Myocyte (in vitro differentiated cells): ENCODE results near the gene VWA5A. TPM values are rescaled to one million over a fixed set of nuclear protein-coding genes. Genes with fewer than 3 reads are reported as not detected.
"Not testable (repeated sequence)": the region's sequence is repeated elsewhere in the genome, so short reads cannot be mapped to it uniquely, and the experiment has no call there.

ENCODE experiments used
- DNase-seq: peaks from one replicate; pipeline ENCODE4 v3.0.0-alpha.2; 2012; ENCODE audit warnings: low read depth
- total RNA-seq: library from RNA; depleted of rRNA; stranded (reverse); fragments of >200 nt; gene quantifications from 2 replicates; pipeline ENCODE4 v1.2.3, GENCODE V29; 2014

Gene VWA5A
- total RNA-seq, 1 donor from 2014 or later, result 44.1 TPM

GRCh38 chr11:124090996-124091395, 24.3 kb upstream of the VWA5A start:
- DNase-seq, result no peak

DNA sequence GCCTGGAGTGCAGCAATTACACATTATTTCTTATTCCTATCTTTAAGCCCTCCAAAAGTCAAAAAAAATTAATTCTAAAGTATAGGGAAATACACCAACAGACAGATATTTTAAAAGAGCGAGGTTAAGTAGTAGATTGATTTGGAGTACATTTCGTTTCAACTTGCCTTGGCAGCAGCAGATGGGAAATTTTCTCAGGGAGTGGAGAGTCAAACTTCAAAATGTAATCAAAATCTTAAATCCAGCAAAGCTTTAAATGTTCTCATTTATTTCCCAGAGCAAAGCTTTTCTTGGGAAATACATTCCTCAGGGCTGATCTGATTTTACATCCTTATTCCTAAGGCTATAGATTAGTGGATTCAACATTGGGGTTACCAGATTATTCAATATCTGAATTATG, 21.9 kb upstream of the VWA5A start:
- DNase-seq, result no peak

DNA sequence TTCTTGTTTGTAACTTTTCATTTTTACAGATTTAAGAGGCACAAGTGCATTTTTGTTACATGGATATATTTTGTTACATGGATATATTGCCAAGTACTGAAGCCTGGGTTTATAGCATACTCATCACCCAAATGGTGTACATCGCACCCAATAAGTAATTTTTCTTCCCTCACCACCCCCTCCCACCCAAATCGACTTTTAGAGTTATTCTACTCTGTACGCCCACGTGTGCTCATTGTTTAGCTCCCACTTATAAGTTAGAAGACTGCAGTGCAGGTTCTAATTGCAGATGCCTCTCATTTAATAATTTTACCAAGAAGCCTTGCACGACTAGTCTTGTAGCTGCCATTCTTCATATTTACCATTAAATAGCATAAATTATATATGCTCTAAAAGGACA, 20.5 kb upstream of the VWA5A start:
- no peak for DNase-seq

DNA sequence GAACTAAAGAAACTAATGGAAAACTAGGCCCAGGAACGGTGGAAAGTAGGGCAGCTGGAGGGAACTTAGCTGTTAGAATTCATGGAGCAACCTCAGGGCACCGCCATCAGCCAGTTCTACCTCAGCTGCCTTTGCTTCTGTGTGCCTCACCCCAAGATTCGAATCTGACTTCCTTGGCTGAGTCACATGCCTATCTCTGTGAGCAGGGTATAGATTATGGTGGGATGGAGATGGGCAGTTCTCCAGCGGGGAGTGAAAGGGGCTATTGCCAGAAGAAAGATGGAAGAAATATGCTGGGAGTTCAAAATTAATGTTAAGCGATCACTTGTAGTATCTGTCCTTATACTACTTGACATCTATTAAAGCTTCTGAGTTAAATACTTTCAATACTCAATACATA, 18.9 kb upstream of the VWA5A start:
- DNase-seq, result no peak

DNA sequence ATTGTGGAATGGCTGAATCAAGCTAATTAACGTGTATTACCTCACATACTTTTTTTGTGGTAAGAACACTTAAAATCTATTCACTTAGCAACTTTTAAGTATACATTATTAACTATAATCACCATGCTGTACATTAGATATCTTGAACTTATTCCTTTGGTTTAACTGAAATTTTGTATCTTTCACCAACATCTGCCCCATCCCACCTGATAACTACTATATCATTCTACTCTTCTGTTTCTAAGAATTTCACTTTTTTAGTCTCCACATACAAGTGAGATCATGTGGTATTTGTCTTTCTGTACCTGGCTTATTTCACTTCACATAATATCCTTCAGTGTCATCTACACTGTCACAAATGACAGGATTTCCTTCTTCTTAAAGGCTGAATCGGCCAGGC, 17.1 kb upstream of the VWA5A start:
- no peak for DNase-seq

GRCh38 chr11:124101737-124102136, 13.5 kb upstream of the VWA5A start:
- DNase-seq, result no peak

DNA sequence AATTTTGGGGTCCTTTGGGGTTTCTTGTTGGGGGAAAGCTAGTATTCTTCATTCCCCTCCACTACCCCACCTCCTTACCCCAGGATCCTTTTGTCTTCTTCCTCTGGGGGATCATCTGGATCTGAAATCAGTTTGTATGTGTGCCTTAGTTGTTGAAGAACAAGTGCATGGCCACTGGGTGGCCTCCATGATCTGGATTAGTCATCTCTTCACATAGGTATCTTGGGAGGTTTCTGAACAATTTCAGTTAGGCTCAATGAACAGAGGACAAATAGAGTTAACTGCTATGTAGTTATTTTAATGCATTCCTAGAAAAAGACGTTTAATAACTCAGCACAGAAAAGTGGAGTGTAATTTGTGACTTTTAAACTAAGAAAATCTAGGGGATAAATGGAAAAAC, 7.1 kb upstream of the VWA5A start:
- peak; percentile 44 for DNase-seq

- no peak for DNase-seq
Observed at GRCh38 chr11:124109377-124109776, 5.9 kb upstream of the VWA5A start.

DNA sequence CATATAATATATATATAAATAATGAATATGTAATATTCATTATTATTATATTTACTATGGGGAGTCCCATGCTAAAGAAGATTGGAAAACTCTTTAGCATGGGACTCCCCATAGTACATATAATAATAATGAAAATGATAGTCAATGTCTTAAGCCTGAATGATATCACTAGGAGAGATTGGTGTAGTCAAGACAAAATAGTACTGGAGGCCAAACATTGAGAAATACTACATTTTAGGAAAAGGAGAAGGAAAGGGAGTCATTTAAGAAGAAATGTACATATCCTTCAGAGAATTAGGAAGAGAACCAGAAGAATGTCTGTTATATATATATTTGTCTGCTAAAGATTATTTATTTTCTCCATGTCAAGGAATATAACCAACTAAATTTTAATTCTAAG, 5.0 kb upstream of the VWA5A start:
- no peak for DNase-seq

- DNase-seq, result peak; percentile 72
Observed at GRCh38 chr11:124113890-124114289, 1.4 kb upstream of the VWA5A start.

GRCh38 chr11:124115782-124116616, 749 bp downstream of the VWA5A start:
- DNase-seq, result peak; percentile 22

DNA sequence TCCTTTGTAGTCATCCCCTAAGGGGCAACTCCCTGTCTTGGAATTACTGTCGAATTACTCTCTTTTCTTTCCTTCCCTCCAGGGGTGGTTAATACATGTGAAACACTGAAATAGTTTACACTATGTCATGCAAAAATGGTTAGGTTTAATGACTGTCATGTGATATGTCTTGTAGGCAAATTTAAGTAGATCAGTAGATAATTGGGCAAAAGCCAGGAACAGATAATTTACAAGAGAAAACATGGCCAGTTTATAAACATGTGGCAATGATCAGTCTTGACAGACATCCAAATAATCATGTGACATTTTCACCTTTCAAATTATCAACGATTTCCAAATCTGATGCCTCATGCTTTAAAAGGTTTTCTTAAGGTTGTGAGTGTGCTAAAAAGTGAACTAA, 3.9 kb downstream of the VWA5A start:
- DNase-seq, result no peak

DNA sequence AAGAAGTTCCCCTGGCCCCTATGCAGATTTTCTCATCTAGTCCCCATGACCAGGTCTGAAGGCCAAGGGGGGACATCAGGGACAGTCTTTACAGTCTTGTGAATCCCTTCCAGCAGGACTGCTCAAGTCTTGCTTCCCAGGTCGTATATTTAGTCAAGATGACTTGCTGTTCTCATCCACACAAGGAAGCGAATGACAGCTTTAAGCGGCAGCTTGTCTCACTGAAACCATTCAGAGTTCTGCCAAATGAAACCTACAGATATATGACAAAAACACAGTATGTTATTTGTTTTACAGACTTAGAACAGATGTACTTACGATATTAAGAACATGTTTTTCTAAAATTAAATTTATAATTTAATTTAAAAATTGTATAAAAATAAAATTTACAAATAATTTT, 5.6 kb downstream of the VWA5A start:
- DNase-seq, result no peak

DNA sequence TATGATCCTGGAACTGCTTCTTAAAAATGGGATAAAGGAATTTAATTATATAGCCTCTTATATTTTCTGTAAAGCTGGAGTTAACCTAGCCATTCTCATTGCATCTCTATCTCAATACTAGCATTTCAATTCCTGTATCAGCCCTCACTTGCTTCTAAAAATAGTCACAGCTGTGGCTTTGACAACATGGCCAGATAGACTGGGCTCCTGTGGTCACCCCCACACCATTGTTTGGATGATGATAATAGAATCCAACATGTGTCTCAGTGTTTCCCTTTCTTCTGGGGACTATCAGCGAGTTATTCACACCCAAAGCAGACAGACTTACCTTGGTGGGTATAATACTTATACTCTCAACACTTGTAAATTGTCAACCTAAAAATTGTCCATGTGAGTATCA, 6.9 kb downstream of the VWA5A start:
- DNase-seq, result peak; percentile 89

DNA sequence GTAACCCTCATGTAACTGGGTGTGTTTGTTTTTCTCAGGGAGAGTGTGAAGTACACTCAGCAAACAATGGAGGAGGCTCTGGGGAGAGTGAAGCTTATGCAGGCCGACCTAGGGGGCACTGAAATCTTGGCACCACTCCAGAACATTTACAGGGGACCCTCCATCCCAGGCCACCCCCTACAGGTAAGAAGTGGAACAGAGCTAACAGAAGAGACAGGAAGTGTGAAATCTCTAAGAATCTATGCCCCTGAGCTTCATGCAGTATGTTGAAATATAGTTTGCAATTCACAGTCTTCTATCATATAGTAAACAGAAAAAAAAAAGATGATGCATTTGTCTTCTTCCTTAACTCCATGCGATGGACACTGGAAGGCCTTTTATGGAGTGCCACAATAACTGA, 8.4 kb downstream of the VWA5A start:
- no peak for DNase-seq

DNA sequence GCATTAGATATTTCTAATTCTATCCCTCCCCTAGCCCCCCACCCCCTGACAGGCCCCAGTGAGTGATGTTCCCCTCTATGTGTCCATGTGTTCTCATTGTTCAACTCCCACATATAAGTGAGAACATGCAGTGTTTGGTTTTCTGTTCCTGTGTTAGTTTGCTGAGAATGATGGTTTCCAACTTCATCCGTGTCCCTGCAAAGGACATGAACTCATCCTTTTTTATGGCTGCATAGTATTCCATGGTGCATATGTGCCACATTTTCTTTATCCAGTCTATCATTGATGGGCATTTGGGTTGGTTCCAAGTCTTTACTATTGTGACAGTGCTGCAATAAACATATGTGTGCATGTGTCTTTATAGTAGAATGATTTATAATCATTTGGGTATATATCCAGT, 11.9 kb downstream of the VWA5A start:
- DNase-seq, result not testable (repeated sequence)

GRCh38 chr11:124143034-124143433, 27.8 kb downstream of the VWA5A start:
- DNase-seq, result no peak

- no peak for DNase-seq
Observed at GRCh38 chr11:124147951-124148350, 32.7 kb downstream of the VWA5A start.

GRCh38 chr11:124150684-124151083, 35.4 kb downstream of the VWA5A start:
- DNase-seq, result no peak

DNA sequence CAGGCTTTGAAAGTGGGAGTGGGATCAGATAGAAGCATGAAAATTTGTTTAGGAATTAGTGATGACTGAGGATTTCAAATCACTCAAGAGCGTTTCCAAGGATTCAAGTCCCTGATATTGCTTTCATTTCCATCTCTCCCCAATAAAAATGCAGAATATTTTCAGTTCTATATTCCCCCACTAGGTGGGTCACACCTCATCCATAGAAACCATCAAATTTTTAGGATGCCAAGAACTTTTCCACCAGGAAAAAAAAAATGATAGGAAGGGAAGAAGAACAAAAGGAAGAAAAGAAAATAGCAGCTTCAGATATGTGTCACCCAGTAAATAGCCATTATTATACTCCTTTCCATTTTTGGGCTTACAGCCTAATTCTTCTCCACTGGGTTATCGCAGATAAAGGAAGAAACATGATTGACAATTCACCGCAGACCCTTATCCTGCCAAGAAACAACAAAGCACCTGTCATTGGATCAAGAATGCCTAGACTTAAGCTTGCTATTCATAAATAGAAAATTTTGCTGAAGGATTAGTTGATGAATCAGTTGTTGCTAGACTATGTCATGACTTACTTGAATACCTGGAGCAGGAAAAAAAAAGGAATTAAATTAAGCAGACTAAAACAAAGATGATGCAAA, 37.6 kb downstream of the VWA5A start:
- peak; percentile 31 for DNase-seq

DNA sequence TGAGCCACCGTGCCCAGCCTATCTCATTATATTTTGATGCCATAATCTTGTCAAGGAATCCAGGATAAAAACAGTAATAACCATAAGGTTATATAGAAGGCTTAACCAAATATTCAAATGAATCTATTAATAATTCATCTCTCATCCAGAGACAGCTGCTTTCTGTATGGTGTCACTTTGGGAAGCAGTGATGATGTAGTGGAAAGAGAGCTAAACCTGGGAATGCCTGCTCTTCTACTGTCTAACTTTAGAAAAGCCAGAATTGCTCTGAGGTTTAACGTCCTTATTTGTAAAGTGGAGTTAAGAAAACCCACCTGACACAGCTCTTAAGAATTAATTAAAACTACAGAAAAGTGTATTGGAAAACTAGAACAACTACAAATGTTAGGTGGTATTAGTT, 38.6 kb downstream of the VWA5A start:
- DNase-seq, result peak; percentile 72

DNA sequence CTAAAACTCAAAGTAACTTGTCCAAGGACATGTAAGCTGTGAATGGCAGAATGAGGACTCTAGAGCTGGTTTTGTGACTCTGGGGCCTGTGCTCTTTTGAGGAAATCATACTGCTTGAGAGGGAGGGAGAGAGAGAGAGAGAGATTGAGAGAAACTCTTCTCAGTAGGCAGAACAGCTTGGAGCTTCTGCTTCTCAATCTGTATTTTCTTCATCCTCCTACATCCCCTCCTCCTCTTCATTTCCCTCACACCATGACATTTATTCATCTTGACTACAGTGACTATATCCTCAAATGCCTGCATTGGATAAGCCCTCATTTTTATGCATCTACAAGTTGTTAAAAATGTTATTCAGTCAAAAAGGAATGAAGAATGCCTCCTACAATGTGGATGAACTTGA, 44.2 kb downstream of the VWA5A start:
- no peak for DNase-seq

DNA sequence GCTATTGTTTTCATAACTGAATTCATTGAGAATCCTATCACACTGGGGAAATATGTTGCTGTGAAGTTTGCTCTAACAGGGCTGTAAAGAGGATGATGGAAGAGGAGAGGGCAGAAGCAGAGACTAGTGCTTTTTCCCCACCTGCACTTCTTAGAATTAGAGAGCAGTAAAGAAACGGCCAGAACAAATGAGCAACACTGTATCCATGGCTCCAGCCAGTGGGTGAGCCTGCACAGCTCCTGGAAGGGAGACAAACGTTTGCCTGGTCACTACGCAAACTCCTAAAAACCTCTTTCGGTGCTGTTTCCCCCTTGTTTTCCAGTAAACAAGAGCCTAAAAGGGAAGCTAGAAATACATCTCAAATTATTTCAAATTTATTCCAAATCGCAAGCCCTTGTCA, 45.7 kb downstream of the VWA5A start:
- DNase-seq, result no peak
